ENCODE data around the gene AFTPH. TPM values are rescaled to one million over a fixed set of nuclear protein-coding genes. Genes with fewer than 3 reads are reported as not detected.

The AFTPH gene
- total and polyA plus RNA-seq, 3 experiments from 2014 or later, result 28.4 to 44.2 (median 41.4) TPM

DNA sequence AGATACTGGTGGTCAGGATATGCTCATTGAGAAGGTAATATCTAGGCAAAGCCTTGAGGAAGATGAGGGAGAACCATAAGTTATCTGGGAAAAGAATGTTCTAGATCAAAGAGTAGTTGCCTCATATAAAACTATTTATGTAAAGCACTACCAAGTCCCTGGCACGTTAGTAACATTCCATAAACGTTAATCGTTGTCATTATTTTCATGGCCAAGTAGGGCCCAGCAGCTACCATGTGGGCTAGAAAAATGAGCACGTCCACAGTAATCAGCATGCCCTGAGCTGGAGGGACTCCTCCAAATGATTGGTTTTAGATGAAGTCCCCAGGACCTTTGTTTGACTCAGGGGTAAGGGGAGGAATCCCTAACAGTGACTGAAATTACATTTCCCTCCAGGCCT, 32.7 kb upstream of the AFTPH start:
- Mint-ChIP-seq H3K9me3 (no peaks in the 10 kb centered on the region), H3K27ac (no peak overlapping the region), H3K4me1 (peaks cover 2 to 16% (median 11%) of the 10 kb centered on the region in 3 donors), H3K4me3 (no peak overlapping the region), H3K36me3 (no peaks in the 10 kb centered on the region), H3K27me3 (peaks cover 3 to 32% of the 10 kb centered on the region in 2 donors)
- Histone ChIP-seq H3K27me3 (ENCODE audit: insufficient read depth, low read length, poor library complexity, severe bottlenecking) (no peaks in the 10 kb centered on the region), H3K36me3 (ENCODE audit: insufficient read depth, low read length) (no peaks in the 10 kb centered on the region), H3K4me1 (ENCODE audit: insufficient read depth, low read length) (peaks cover 4% of the 10 kb centered on the region), H3K4me3 (ENCODE audit: low read length) (no peak overlapping the region), H3K9me3 (ENCODE audit: low read length) (no peaks in the 10 kb centered on the region), H3K27ac (ENCODE audit: low read depth, low read length) (no peak overlapping the region)
- no peak for DNase-seq
- ChIA-PET POLR2A (no interaction called here), CTCF (interaction anchor here (1.4 kb wide), 1 partner anchor 161 kb away, joined by 5 read pairs; no protein-coding TSS in a partner anchor)

DNA sequence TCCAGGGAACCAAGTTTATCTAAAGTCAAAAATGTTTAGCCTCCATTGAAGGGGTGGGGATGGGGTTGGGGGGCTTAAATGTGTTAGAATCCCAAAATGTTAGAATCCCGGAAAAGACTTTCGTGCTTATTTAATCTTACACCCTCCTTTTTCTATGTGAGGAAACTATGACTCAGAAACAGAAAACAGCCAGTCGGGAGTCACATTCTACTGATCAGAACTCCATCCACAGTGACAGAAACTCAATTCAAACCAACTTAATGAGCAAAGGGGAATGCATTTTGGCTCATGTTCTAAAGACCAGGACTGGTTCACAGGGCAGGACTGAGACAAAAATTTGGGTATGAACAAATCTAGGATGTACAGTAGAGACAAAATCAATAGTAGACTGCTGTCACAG, 31.9 kb upstream of the AFTPH start:
- Histone ChIP-seq H3K27ac (ENCODE audit: low read depth, low read length) (no peak overlapping the region), H3K9me3 (ENCODE audit: low read length) (no peaks in the 10 kb centered on the region), H3K4me1 (ENCODE audit: insufficient read depth, low read length) (peaks cover 4% of the 10 kb centered on the region), H3K36me3 (ENCODE audit: insufficient read depth, low read length) (no peaks in the 10 kb centered on the region), H3K27me3 (ENCODE audit: insufficient read depth, low read length, poor library complexity, severe bottlenecking) (no peaks in the 10 kb centered on the region), H3K4me3 (ENCODE audit: low read length) (no peak overlapping the region)
- POLR2A ChIA-PET, result no interaction called here
- DNase-seq, result no peak
- H3K27me3 Mint-ChIP-seq, result peaks cover 9 to 34% of the 10 kb centered on the region in 2 donors
- H3K36me3 Mint-ChIP-seq, result no peaks in the 10 kb centered on the region
- no peak overlapping the region for H3K4me3 Mint-ChIP-seq
- CTCF ChIA-PET, result interaction anchor here (1.4 kb wide), 1 partner anchor 161 kb away, joined by 5 read pairs; no protein-coding TSS in a partner anchor
- no peak overlapping the region for H3K27ac Mint-ChIP-seq
- peaks cover 2 to 16% (median 11%) of the 10 kb centered on the region in 3 donors for H3K4me1 Mint-ChIP-seq
- no peaks in the 10 kb centered on the region for H3K9me3 Mint-ChIP-seq

DNA sequence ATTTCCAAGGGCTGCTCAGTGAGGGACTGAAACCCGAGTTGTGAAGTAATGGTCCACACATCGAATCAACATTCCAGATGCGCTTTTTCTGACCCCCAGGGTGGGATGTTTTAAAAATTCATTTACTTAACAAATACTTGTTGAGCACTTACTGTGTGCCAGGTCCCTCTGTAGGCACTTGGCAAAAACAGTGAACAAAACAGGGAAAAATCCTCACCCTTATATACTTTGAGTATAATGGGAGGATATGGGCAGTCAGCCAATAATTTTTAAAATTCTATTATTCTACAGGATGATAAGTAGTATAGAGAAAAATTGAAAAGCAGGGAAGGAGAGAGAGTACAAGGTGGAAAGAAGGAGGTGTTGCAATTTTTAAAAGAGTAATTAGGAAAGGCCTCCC, 31.3 kb upstream of the AFTPH start:
- CTCF ChIA-PET, result no interaction called here

DNA sequence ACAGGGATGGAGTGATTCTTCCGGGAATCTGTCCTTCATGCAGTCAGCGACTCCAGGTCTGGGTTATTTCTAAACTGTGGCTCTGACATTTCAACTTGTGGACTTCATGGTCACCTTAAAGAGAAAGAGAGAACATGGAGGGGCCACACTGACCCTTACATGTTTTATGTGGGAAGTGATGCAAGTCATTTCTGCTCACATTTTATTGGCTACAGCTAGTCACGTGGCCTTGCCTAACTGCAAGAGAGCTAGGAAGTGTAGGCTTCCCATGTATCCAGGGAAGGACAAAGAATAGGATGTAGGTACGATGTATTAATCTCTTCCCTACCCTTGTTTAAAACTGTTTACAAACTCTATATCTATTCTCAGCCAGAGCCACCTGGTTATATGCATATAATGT, 30.3 kb upstream of the AFTPH start:
- ChIA-PET CTCF (interaction anchor here (1.0 kb wide), 1 partner anchor 9 kb away, joined by 3 read pairs; no protein-coding TSS in a partner anchor), POLR2A (no interaction called here)
- no peak overlapping the region for H3K27ac Mint-ChIP-seq
- no peaks in the 10 kb centered on the region for H3K36me3 Mint-ChIP-seq
- H3K4me3 Mint-ChIP-seq, result no peak overlapping the region
- H3K4me1 Mint-ChIP-seq, result peaks cover 2 to 9% (median 4%) of the 10 kb centered on the region in 3 donors
- no peaks in the 10 kb centered on the region for H3K36me3 ChIP-seq (ENCODE audit: insufficient read depth, low read length)
- H3K27me3 Mint-ChIP-seq, result peaks cover 14 to 44% of the 10 kb centered on the region in 2 donors
- no peaks in the 10 kb centered on the region for H3K4me1 ChIP-seq (ENCODE audit: insufficient read depth, low read length)
- DNase-seq, result no peak
- H3K27me3 ChIP-seq (ENCODE audit: insufficient read depth, low read length, poor library complexity, severe bottlenecking), result no peaks in the 10 kb centered on the region
- H3K4me3 ChIP-seq (ENCODE audit: low read length), result no peak overlapping the region
- no peaks in the 10 kb centered on the region for H3K9me3 Mint-ChIP-seq
- H3K9me3 ChIP-seq (ENCODE audit: low read length), result no peaks in the 10 kb centered on the region
- no peak overlapping the region for H3K27ac ChIP-seq (ENCODE audit: low read depth, low read length)

More for the DNA sequence above, 31.3 kb upstream of the AFTPH start:
- no peaks in the 10 kb centered on the region for H3K36me3 ChIP-seq (ENCODE audit: insufficient read depth, low read length)
- no peaks in the 10 kb centered on the region for H3K9me3 Mint-ChIP-seq
- H3K27me3 Mint-ChIP-seq, result peaks cover 12 to 38% of the 10 kb centered on the region in 2 donors
- peaks cover 2 to 15% (median 11%) of the 10 kb centered on the region in 3 donors for H3K4me1 Mint-ChIP-seq
- no peaks in the 10 kb centered on the region for H3K9me3 ChIP-seq (ENCODE audit: low read length)
- H3K4me1 ChIP-seq (ENCODE audit: insufficient read depth, low read length), result peaks cover 4% of the 10 kb centered on the region
- no peaks in the 10 kb centered on the region for H3K27me3 ChIP-seq (ENCODE audit: insufficient read depth, low read length, poor library complexity, severe bottlenecking)
- POLR2A ChIA-PET, result no interaction called here
- H3K27ac ChIP-seq (ENCODE audit: low read depth, low read length), result no peak overlapping the region
- no peak overlapping the region for H3K4me3 Mint-ChIP-seq
- H3K36me3 Mint-ChIP-seq, result no peaks in the 10 kb centered on the region
- DNase-seq, result no peak
- no peak overlapping the region for H3K27ac Mint-ChIP-seq
- H3K4me3 ChIP-seq (ENCODE audit: low read length), result no peak overlapping the region

DNA sequence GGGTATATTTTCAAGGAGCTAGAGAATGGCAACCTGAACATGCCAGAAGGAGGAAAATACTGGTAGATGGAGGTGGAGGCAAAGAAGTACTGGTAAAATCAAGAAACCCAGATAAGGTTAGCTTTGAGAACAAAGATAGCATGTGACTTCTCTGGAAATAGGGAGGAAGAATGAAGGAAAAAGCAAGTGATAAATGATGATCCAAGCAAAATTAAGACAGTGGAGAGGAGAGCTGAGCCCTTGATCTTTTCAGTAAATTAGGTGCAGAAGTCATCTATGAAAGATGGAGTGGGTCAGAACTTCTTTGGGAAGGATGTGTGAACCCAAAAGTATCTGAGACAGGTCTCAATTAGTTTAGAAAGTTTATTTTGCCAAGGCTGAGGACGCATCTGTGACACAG, 25.7 kb upstream of the AFTPH start:
- no peaks in the 10 kb centered on the region for H3K36me3 ChIP-seq (ENCODE audit: insufficient read depth, low read length)
- no peaks in the 10 kb centered on the region for H3K27me3 ChIP-seq (ENCODE audit: insufficient read depth, low read length, poor library complexity, severe bottlenecking)
- no peak overlapping the region for H3K4me3 Mint-ChIP-seq
- H3K9me3 ChIP-seq (ENCODE audit: low read length), result no peaks in the 10 kb centered on the region
- no peaks in the 10 kb centered on the region for H3K36me3 Mint-ChIP-seq
- no peak overlapping the region for H3K27ac ChIP-seq (ENCODE audit: low read depth, low read length)
- ChIA-PET CTCF (interaction anchor here (3.6 kb wide), 1 partner anchor 10 kb away, joined by 15 read pairs; no protein-coding TSS in a partner anchor), POLR2A (no interaction called here)
- no peak overlapping the region for H3K27ac Mint-ChIP-seq
- no peak overlapping the region for H3K4me3 ChIP-seq (ENCODE audit: low read length)
- H3K4me1 ChIP-seq (ENCODE audit: insufficient read depth, low read length), result no peaks in the 10 kb centered on the region
- H3K27me3 Mint-ChIP-seq, result peaks cover 13 to 40% of the 10 kb centered on the region in 2 donors
- H3K4me1 Mint-ChIP-seq, result no peaks in the 10 kb centered on the region
- H3K9me3 Mint-ChIP-seq, result no peaks in the 10 kb centered on the region
- no peak for DNase-seq

DNA sequence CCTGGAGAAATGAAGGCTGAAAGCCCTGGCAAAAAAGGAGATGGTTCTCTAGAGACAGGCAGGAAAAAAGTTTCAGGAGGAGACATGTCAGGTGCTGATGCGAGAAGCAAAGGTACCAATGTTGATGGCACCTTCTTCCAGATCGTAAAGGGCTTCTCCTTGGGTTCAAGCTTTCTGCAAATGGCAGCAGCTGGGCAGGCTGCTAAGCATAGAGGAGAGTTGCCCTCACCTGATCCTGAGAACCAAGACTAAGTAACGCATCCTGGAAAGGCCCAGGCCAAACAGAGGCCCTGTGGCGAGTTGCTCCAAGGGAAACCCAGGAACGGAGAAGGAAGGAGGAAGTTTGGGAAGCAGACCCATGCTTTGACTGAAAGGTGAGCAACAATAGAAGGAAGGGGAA, 23.6 kb upstream of the AFTPH start:
- CTCF ChIA-PET, result interaction anchor here (2.0 kb wide), 1 partner anchor 13 kb away, joined by 11 read pairs; no protein-coding TSS in a partner anchor
- Mint-ChIP-seq H3K9me3 (no peaks in the 10 kb centered on the region), H3K27ac (no peak overlapping the region), H3K36me3 (no peaks in the 10 kb centered on the region), H3K4me3 (no peak overlapping the region), H3K4me1 (no peaks in the 10 kb centered on the region), H3K27me3 (peaks cover 13 to 44% of the 10 kb centered on the region in 2 donors)
- Histone ChIP-seq H3K4me3 (ENCODE audit: low read length) (no peak overlapping the region), H3K27ac (ENCODE audit: low read depth, low read length) (no peak overlapping the region), H3K9me3 (ENCODE audit: low read length) (no peaks in the 10 kb centered on the region), H3K4me1 (ENCODE audit: insufficient read depth, low read length) (no peaks in the 10 kb centered on the region), H3K27me3 (ENCODE audit: insufficient read depth, low read length, poor library complexity, severe bottlenecking) (no peaks in the 10 kb centered on the region), H3K36me3 (ENCODE audit: insufficient read depth, low read length) (no peaks in the 10 kb centered on the region)
- no peak for DNase-seq
- POLR2A ChIA-PET, result no interaction called here

DNA sequence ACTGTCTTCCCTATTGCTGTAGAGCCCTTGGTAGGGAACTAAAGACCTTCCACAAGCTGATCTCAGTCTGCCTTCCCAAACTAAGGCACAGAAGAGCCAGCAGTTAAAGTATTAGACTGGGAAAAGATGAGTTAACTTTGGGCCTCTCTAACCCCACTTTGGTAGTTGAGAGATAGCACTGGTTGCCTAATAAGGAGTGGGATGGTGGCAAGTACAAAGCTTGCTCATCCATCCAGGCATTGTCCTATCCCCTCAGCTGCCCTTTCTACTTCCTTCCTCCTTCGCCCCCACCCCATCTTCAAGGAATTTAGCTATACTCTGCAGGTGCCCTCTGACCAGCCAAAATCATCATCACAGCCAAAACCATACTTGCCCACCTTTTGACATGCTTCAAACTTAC, 22.2 kb upstream of the AFTPH start:
- peaks cover 12 to 41% of the 10 kb centered on the region in 2 donors for H3K27me3 Mint-ChIP-seq
- H3K27me3 ChIP-seq (ENCODE audit: insufficient read depth, low read length, poor library complexity, severe bottlenecking), result no peaks in the 10 kb centered on the region
- no peak overlapping the region for H3K4me3 ChIP-seq (ENCODE audit: low read length)
- no peaks in the 10 kb centered on the region for H3K4me1 ChIP-seq (ENCODE audit: insufficient read depth, low read length)
- H3K36me3 Mint-ChIP-seq, result no peaks in the 10 kb centered on the region
- no peaks in the 10 kb centered on the region for H3K9me3 ChIP-seq (ENCODE audit: low read length)
- H3K4me3 Mint-ChIP-seq, result no peak overlapping the region
- H3K36me3 ChIP-seq (ENCODE audit: insufficient read depth, low read length), result no peaks in the 10 kb centered on the region
- H3K9me3 Mint-ChIP-seq, result no peaks in the 10 kb centered on the region
- POLR2A ChIA-PET, result no interaction called here
- no peak overlapping the region for H3K27ac ChIP-seq (ENCODE audit: low read depth, low read length)
- CTCF ChIA-PET, result interaction anchor here (0.8 to 1.3 kb wide), 2 partner anchors 14 to 21 kb away, joined by 3 to 4 read pairs; no protein-coding TSS in a partner anchor
- H3K4me1 Mint-ChIP-seq, result no peaks in the 10 kb centered on the region
- no peak overlapping the region for H3K27ac Mint-ChIP-seq
- DNase-seq, result no peak

DNA sequence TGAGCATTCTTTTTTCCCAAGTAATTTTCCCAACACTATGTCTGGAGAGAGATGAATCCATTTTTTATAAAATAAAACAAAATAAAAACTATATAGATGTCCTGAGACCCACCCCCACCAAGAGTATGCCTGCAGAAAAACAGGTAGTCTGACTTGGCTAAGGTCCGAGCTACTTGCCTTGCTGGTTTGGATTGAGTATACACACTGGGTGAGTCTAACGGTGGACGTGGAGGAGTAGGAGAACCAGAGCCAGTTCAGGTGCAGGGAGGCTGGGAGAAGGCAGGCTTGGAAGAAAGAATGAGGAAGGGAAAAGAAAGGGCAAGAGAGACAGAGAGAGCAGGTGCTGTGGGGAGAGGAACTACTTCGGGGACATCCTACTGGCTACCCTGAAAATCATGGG, 21.3 kb upstream of the AFTPH start:
- no peaks in the 10 kb centered on the region for H3K36me3 Mint-ChIP-seq
- DNase-seq, result no peak
- H3K9me3 Mint-ChIP-seq, result no peaks in the 10 kb centered on the region
- H3K36me3 ChIP-seq (ENCODE audit: insufficient read depth, low read length), result no peaks in the 10 kb centered on the region
- POLR2A ChIA-PET, result no interaction called here
- H3K4me1 ChIP-seq (ENCODE audit: insufficient read depth, low read length), result no peaks in the 10 kb centered on the region
- H3K27me3 Mint-ChIP-seq, result peaks cover 8 to 40% of the 10 kb centered on the region in 2 donors
- no peak overlapping the region for H3K27ac ChIP-seq (ENCODE audit: low read depth, low read length)
- no peaks in the 10 kb centered on the region for H3K27me3 ChIP-seq (ENCODE audit: insufficient read depth, low read length, poor library complexity, severe bottlenecking)
- H3K27ac Mint-ChIP-seq, result no peak overlapping the region
- H3K4me3 ChIP-seq (ENCODE audit: low read length), result no peak overlapping the region
- H3K4me1 Mint-ChIP-seq, result no peaks in the 10 kb centered on the region
- CTCF ChIA-PET, result interaction anchor here (0.9 to 1.3 kb wide), 2 partner anchors 9 to 20 kb away, joined by 3 read pairs; no protein-coding TSS in a partner anchor
- no peak overlapping the region for H3K4me3 Mint-ChIP-seq
- no peaks in the 10 kb centered on the region for H3K9me3 ChIP-seq (ENCODE audit: low read length)
